Activated T-cell treated with anti-CD3 and anti-CD28 coated beads, Interleukin-2, amount 50 U/mL, for 48 hours (primary cell): Measurements from ENCODE around the gene DNAJC12.

Experiments
- DNase-seq, 2 experiments: peaks; one replicate each; pipeline ENCODE4 v3.0.0-alpha.2; 2020

The DNAJC12 gene

GRCh38 chr10:67760272-67760671 lies 77.7 kb downstream of the DNAJC12 start:
- DNase-seq = no peak
